HG03442 (cell line): Measurements from ENCODE around the gene INSM1.

Source experiments
- ATAC-seq: cut with Tn5 transposase; IDR thresholded peaks from one replicate; pipeline ENCODE4 v1.9.1; 2021; ENCODE audit warnings: mild to moderate bottlenecking, moderate library complexity; ENCODE audit not compliant: unreplicated experiment

Gene INSM1

GRCh38 chr20:20417876-20418676 is 50.2 kb downstream of the INSM1 start:
- no peak for ATAC-seq
